K562 (cell line): ENCODE measurements around the gene GALNT17. TPM values are rescaled to one million over a fixed set of nuclear protein-coding genes. Genes with fewer than 3 reads are reported as not detected.

Experiments used
- ATAC-seq: fragments of 200-7000 bp; cut with Tn5 transposase; 3 replicates; pipeline ENCODE4 v1.9.1; 2020; ENCODE audit warnings: moderate library complexity
- BruUV-seq: library from RNA; stranded (reverse); fragments of 400-500 nt; replicated peaks from 2 replicates; lab custom pipeline; 2021; lab: Mats Ljungman, UMichigan
- CTCF ChIA-PET: fragments of 300-600 bp; formaldehyde crosslinking; extraction: SDS; loops from one replicate; lab custom pipeline; 2021; ENCODE audit warnings: low intra/inter-chr PET ratio; lab: Yijun Ruan, JAX
- POLR2A ChIA-PET: fragments of 300-600, 350-650 bp; sonication (Branson Sonifier 250); formaldehyde crosslinking; extraction: SDS; loops from one replicate; lab custom pipeline; 2021; ENCODE audit warnings: antibody characterized with exemption, inconsistent platforms; lab: Yijun Ruan, JAX
- DNase-seq, 4 experiments: peaks; one replicate each; pipeline versions ENCODE4 v3.0.0 to v3.0.0-alpha.2; 2011 to 2018; ENCODE audit warnings: low spot score in 3 of 4, mixed read lengths in 3 of 4; ENCODE audit errors: extremely low read depth in 1 of 4
- FAIRE-seq: peaks from 2 replicates; lab custom pipeline; 2011; peaks lifted over from hg19 to GRCh38; lab: Jason Lieb, UNC
- H2AFZ ChIP-seq: 2 replicates; pipeline ENCODE4 v1.6.0; 2011; ENCODE audit warnings: low read depth, low read length, control low read depth, inconsistent platforms
- H3K27ac ChIP-seq: fragments of 200-600 bp; 3 replicates; pipeline ENCODE4 v1.8.0; 2011; ENCODE audit warnings: low read depth, mild to moderate bottlenecking, control low read depth, inconsistent platforms, low read length, moderate library complexity, mixed read lengths; ENCODE audit errors: extremely low read depth
- H3K27me3 ChIP-seq, 2 experiments: fragments of 300-600 bp in 1 of 2; 2 replicates in 1 of 2; 3 replicates in 1 of 2; pipeline versions ENCODE4 v1.6.0 to v1.8.0; 2011; ENCODE audit warnings: inconsistent platforms in 2 of 2, low read length in 2 of 2, mild to moderate bottlenecking in 1 of 2, mixed read lengths in 1 of 2, moderate library complexity in 1 of 2; ENCODE audit not compliant: control insufficient read depth in 2 of 2, insufficient read depth in 2 of 2
- H3K36me3 ChIP-seq: fragments of 300-600 bp; 3 replicates; pipeline ENCODE4 v1.8.0; 2011; ENCODE audit warnings: mild to moderate bottlenecking, low read length, inconsistent platforms; ENCODE audit not compliant: control insufficient read depth, insufficient read depth
- H3K4me1 ChIP-seq, 2 experiments: fragments of 200-600 bp in 1 of 2; replicated peaks in 1 of 2; 2 replicates in 1 of 2; 3 replicates in 1 of 2; pipeline versions ENCODE4 v1.5.1 to v1.8.0; 2011; ENCODE audit warnings: inconsistent platforms in 2 of 2, low read length in 2 of 2, mild to moderate bottlenecking in 1 of 2, mixed read lengths in 1 of 2, moderate library complexity in 1 of 2; ENCODE audit not compliant: control insufficient read depth in 2 of 2, insufficient read depth in 2 of 2
- H3K4me2 ChIP-seq: 2 replicates; pipeline ENCODE4 v1.6.1; 2011; ENCODE audit warnings: low read length, control low read depth, inconsistent platforms, mixed read lengths; ENCODE audit not compliant: insufficient read depth
- H3K4me3 ChIP-seq: fragments of 200-600 bp; sonication (generic), shearing (Covaris generic); 2 replicates; pipeline ENCODE4 v1.5.1; 2016; ENCODE audit warnings: control low read depth, inconsistent platforms
- H3K79me2 ChIP-seq: fragments of 200-600 bp; 3 replicates; pipeline ENCODE4 v1.8.0; 2011; ENCODE audit warnings: low read length, inconsistent platforms; ENCODE audit not compliant: control insufficient read depth, insufficient read depth
- H3K9ac ChIP-seq, 2 experiments: 2 replicates each; pipeline versions ENCODE4 v1.6.0 to v1.6.1; 2011; ENCODE audit warnings: low read depth in 2 of 2, low read length in 2 of 2, control low read depth in 1 of 2, inconsistent platforms in 1 of 2, mild to moderate bottlenecking in 1 of 2, mixed read lengths in 1 of 2; ENCODE audit not compliant: insufficient read depth in 1 of 2
- H3K9me1 ChIP-seq: one replicate; pipeline ENCODE4 v1.6.0; 2011; ENCODE audit warnings: inconsistent platforms, mild to moderate bottlenecking, low read length, moderate library complexity; ENCODE audit not compliant: control insufficient read depth, insufficient read depth
- H3K9me3 ChIP-seq: replicated peaks from 2 replicates; pipeline ENCODE4 v1.5.1; 2011; ENCODE audit warnings: low read depth, low read length, inconsistent platforms; ENCODE audit not compliant: control insufficient read depth, insufficient read depth
- H4K20me1 ChIP-seq: replicated peaks from 2 replicates; pipeline ENCODE4 v1.6.1; 2011; ENCODE audit warnings: low read length, inconsistent platforms, mixed read lengths; ENCODE audit not compliant: control insufficient read depth, insufficient read depth
- ATF3 ChIP-seq, 2 experiments: fragments of 450-650 bp in 1 of 2; sonication (generic) in 1 of 2; formaldehyde crosslinking in 1 of 2; IDR thresholded peaks in 1 of 2; conservative IDR thresholded peaks in 1 of 2; 2 replicates each; pipeline versions ENCODE4 v1.6.1 to v1.8.1; 2016 to 2023; ENCODE audit warnings: mild to moderate bottlenecking in 2 of 2, moderate library complexity in 2 of 2, inconsistent platforms in 1 of 2, missing genetic modification reagents in 1 of 2
- BCOR ChIP-seq: fragments of 450-650 bp; IDR thresholded peaks from 2 replicates; pipeline ENCODE4 v1.6.1; 2016
- CHCHD3 ChIP-seq: fragments of 250-450 bp; sonication (Bioruptor Pico); IDR thresholded peaks from 2 replicates; pipeline ENCODE4 v2.1.2; 2022; ENCODE audit warnings: mild to moderate bottlenecking
- CHD1 ChIP-seq: fragments of 200-600 bp; sonication (generic); IDR thresholded peaks from one replicate; pipeline ENCODE4 v1.6.1; 2012; ENCODE audit warnings: mild to moderate bottlenecking, moderate library complexity, low read length, inconsistent platforms
- DEAF1 ChIP-seq: fragments of 450-650 bp; formaldehyde crosslinking; IDR thresholded peaks from 2 replicates; pipeline ENCODE4 v1.4.0; 2020; ENCODE audit warnings: mild to moderate bottlenecking, moderate library complexity
- EWSR1 ChIP-seq: fragments of 450-650 bp; IDR thresholded peaks from 2 replicates; pipeline ENCODE4 v1.6.1; 2018; ENCODE audit warnings: borderline replicate concordance, mild to moderate bottlenecking, low read depth, moderate library complexity; ENCODE audit not compliant: partially characterized antibody
- FUS ChIP-seq: fragments of 200-400 bp; formaldehyde crosslinking; optimal IDR thresholded peaks from 2 replicates; pipeline ENCODE3; 2017; ENCODE audit warnings: low read depth, low read length
- HMG20B ChIP-seq: fragments of 250-450 bp; sonication (Bioruptor Pico); IDR thresholded peaks from 2 replicates; pipeline ENCODE4 v1.5.0; 2021; ENCODE audit warnings: mild to moderate bottlenecking
- MCM7 ChIP-seq, 2 experiments: fragments of 450-650 bp; IDR thresholded peaks; 2 replicates each; pipeline ENCODE4 v1.6.1; 2016 to 2018
- MECOM ChIP-seq: fragments of 250-450 bp; sonication (Bioruptor Pico); IDR thresholded peaks from 2 replicates; pipeline ENCODE4 v1.8.0; 2022; ENCODE audit warnings: inconsistent platforms
- MYC ChIP-seq, 2 experiments: fragments of 250-450 bp in 1 of 2; sonication (Bioruptor Pico) in 1 of 2; IDR thresholded peaks; 2 replicates each; pipeline versions ENCODE4 v1.5.1 to v1.6.1; 2012 to 2021; ENCODE audit warnings: low read depth in 2 of 2, borderline replicate concordance in 1 of 2, improper control_type of control experiment in 1 of 2, low read length in 1 of 2, mild to moderate bottlenecking in 1 of 2, moderate library complexity in 1 of 2
- NCOA1 ChIP-seq: fragments of 450-650 bp; IDR thresholded peaks from 2 replicates; pipeline ENCODE4 v1.6.1; 2016; ENCODE audit warnings: low read depth
- NFIC ChIP-seq: fragments of 450-650 bp; IDR thresholded peaks from 2 replicates; pipeline ENCODE4 v1.6.1; 2017; ENCODE audit warnings: mild to moderate bottlenecking, inconsistent platforms
- POLR2G ChIP-seq: fragments of 200-400 bp; formaldehyde crosslinking; IDR thresholded peaks from 2 replicates; pipeline ENCODE4 v1.6.1; 2017; ENCODE audit warnings: low read depth, mild to moderate bottlenecking, antibody characterized with exemption, low read length, moderate library complexity
- PREB ChIP-seq: sonication (generic); formaldehyde crosslinking; IDR thresholded peaks from 2 replicates; pipeline ENCODE4 v1.8.1; 2023; ENCODE audit warnings: mild to moderate bottlenecking, missing genetic modification reagents
- TCF7L2 ChIP-seq: fragments of 150-350 bp; IDR thresholded peaks from 2 replicates; pipeline ENCODE4 v1.6.1; 2016; ENCODE audit warnings: low read depth, mild to moderate bottlenecking, low read length, moderate library complexity
- TOE1 ChIP-seq, 2 experiments: fragments of 450-650 bp in 1 of 2; sonication (generic) in 1 of 2; formaldehyde crosslinking in 1 of 2; IDR thresholded peaks; 2 replicates each; pipeline versions ENCODE4 v1.7.1 to v1.8.0; 2016 to 2022; ENCODE audit warnings: borderline replicate concordance in 2 of 2, mild to moderate bottlenecking in 2 of 2, antibody characterized with exemption in 1 of 2, inconsistent platforms in 1 of 2, low read depth in 1 of 2, missing genetic modification reagents in 1 of 2, moderate library complexity in 1 of 2
- ZFPM2 ChIP-seq: fragments of 250-450 bp; sonication (Bioruptor Pico); IDR thresholded peaks from 2 replicates; pipeline ENCODE4 v1.5.1; 2022; ENCODE audit warnings: mild to moderate bottlenecking
- ZNF133 ChIP-seq: fragments of 250-450 bp; sonication (Bioruptor Pico); IDR thresholded peaks from 2 replicates; pipeline ENCODE4 v1.4.0; 2020; ENCODE audit warnings: mild to moderate bottlenecking
- ZNF347 ChIP-seq: fragments of 450-650 bp; formaldehyde crosslinking; IDR thresholded peaks from 2 replicates; pipeline ENCODE4 v1.4.0; 2020; ENCODE audit warnings: low read depth, mild to moderate bottlenecking, moderate library complexity
- WGBS: fragments of 100-300 bp; shearing (Covaris generic); methylation state at CpG from one replicate; pipeline ENCODE4 v1.1.6; 2016; ENCODE audit warnings: low coverage, mixed read lengths; ENCODE audit not compliant: insufficient coverage; ENCODE audit errors: missing lambda C conversion rate; 5-methylcytosine and 5-hydroxymethylcytosine counted together
- in situ Hi-C: fragments of 300-500 bp; cut with MboI; formaldehyde crosslinking; loops from 4 replicates; pipeline ENCODE4 v1.15.0; 2018; ENCODE audit warnings: inconsistent platforms, mixed read lengths
- intact Hi-C: fragments of 100-400 bp; cut with micrococcal nuclease; formaldehyde crosslinking; loops from 2 replicates; pipeline ENCODE4 v1.14.2; 2022
- polyA plus RNA-seq, 8 experiments: library from polyadenylated mRNA; depleted of rRNA in 4 of 8; stranded (reverse) in 5 of 8; unstranded in 3 of 8; fragments of >200 nt; fragmentation: Nextera tagmentation in 2 of 8; fragmentation: Illumina TruSeq in 1 of 8; extraction: Ambion mirVana in 2 of 8; extraction: Trizol in 1 of 8; gene quantifications; 2 replicates each; pipeline versions ENCODE4 v1.2.1 to v1.2.3, GENCODE V29; 2011 to 2014; ENCODE audit warnings: inconsistent platforms in 1 of 8, missing spikeins in 1 of 8
- total RNA-seq, 7 experiments: library from RNA; depleted of rRNA in 6 of 7; stranded (reverse); fragments of >200 nt in 6 of 7; fragmentation: Illumina TruSeq in 2 of 7; extraction: Trizol in 2 of 7; gene quantifications; 2 replicates each; pipeline versions ENCODE4 v1.2.1 to v1.2.3, GENCODE V29; 2011 to 2021; ENCODE audit warnings: low replicate concordance in 1 of 7

Gene GALNT17
- total and polyA plus RNA-seq, 9 of the 15 experiments (the other 6 are each of a cell fraction or from before 2014, with no cell fraction given) = not detected

GRCh38 chr7:71465741-71466189 is 333.8 kb downstream of the GALNT17 start:
- no peak for TF ChIP-seq ZFPM2 (CRISPR knock-in tag)
- TF ChIP-seq ATF3 (IDR thresholded peaks at IDR 0.05) = no peak
- TF ChIP-seq ATF3 (CRISPR knock-in tag; conservative IDR thresholded peaks at IDR 0.05) = no peak
- TF ChIP-seq POLR2G = no peak
- no peak for TF ChIP-seq CHD1
- TF ChIP-seq NCOA1 = no peak
- no peak for TF ChIP-seq CHCHD3 (CRISPR knock-in tag)
- TF ChIP-seq ZNF347 = no peak
- no peak for TF ChIP-seq DEAF1 (CRISPR knock-in tag)
- TF ChIP-seq MYC (IDR thresholded peaks at IDR 0.05; ENCODE audit: low read depth, low read length) = no peak
- TF ChIP-seq MYC (CRISPR knock-in tag; IDR thresholded peaks at IDR 0.05; ENCODE audit: borderline replicate concordance, low read depth) = no peak
- no peak for TF ChIP-seq TCF7L2
- TF ChIP-seq HMG20B (CRISPR knock-in tag) = no peak
- no peak for TF ChIP-seq ZNF133 (CRISPR knock-in tag)
- no peak for TF ChIP-seq FUS
- no peak for TF ChIP-seq PREB
- no peak for TF ChIP-seq EWSR1
- TF ChIP-seq BCOR = no peak
- no peak for TF ChIP-seq TOE1 (IDR thresholded peaks at IDR 0.05; ENCODE audit: borderline replicate concordance)
- no peak for TF ChIP-seq TOE1 (CRISPR knock-in tag; IDR thresholded peaks at IDR 0.05; ENCODE audit: borderline replicate concordance, low read depth)
- TF ChIP-seq MECOM (CRISPR knock-in tag) = no peak
- no peak for TF ChIP-seq MCM7 (IDR thresholded peaks at IDR 0.05)
- TF ChIP-seq NFIC = no peak
- TF ChIP-seq, all 486 proteins: peak for 0
- DNase-seq (no peak), FAIRE-seq (no peak), ATAC-seq (no peak)
- H3K27me3 ChIP-seq = no peaks in the 10 kb centered on the region
- H3K9me1 ChIP-seq = no peaks in the 10 kb centered on the region
- no peaks in the 10 kb centered on the region for H3K79me2 ChIP-seq
- no peaks in the 10 kb centered on the region for H3K4me1 ChIP-seq
- H4K20me1 ChIP-seq = no peaks in the 10 kb centered on the region
- H3K4me3 ChIP-seq = no peak overlapping the region
- BruUV-seq = no TSS peak
- WGBS = 1% methylated on average over 6 of the region's 6 CpGs
- H3K36me3 ChIP-seq = no peaks in the 10 kb centered on the region
- in situ Hi-C loops = no loop called here
- no peak overlapping the region for H3K9ac ChIP-seq
- ChIA-PET CTCF (no interaction called here), POLR2A (no interaction called here)
- intact Hi-C loops = no loop called here
- no peak overlapping the region for H3K27ac ChIP-seq
- H3K4me2 ChIP-seq = no peak overlapping the region
- no peaks in the 10 kb centered on the region for H3K9me3 ChIP-seq
- H2AFZ ChIP-seq = no peak overlapping the region
